GM06990 (cell line): ENCODE measurements around the gene ANP32E.

Experiments
- DNase-seq: peaks from one replicate; pipeline ENCODE4 v3.0.0-alpha.2; 2011; ENCODE audit not compliant: insufficient read length; ENCODE audit errors: extremely low read depth
- H3K27me3 ChIP-seq: replicated peaks from 2 replicates; pipeline ENCODE4 v1.6.0; 2011; ENCODE audit warnings: low read length; ENCODE audit not compliant: control insufficient read depth, insufficient read depth
- H3K36me3 ChIP-seq: 2 replicates; pipeline ENCODE4 v1.5.1; 2011; ENCODE audit warnings: low read length; ENCODE audit not compliant: control insufficient read depth, insufficient read depth
- H3K4me3 ChIP-seq: replicated peaks from 2 replicates; pipeline ENCODE4 v1.5.1; 2011; ENCODE audit warnings: low read depth, mild to moderate bottlenecking, control low read depth, low read length
- TF ChIP-seq, protein P1 (sequence below): IDR thresholded peaks from 2 replicates; pipeline ENCODE4 v1.5.1; 2011; ENCODE audit warnings: low read length, control low read depth, mild to moderate bottlenecking, inconsistent platforms; ENCODE audit not compliant: insufficient read depth, poor library complexity, severe bottlenecking

ANP32E gene

DNA sequence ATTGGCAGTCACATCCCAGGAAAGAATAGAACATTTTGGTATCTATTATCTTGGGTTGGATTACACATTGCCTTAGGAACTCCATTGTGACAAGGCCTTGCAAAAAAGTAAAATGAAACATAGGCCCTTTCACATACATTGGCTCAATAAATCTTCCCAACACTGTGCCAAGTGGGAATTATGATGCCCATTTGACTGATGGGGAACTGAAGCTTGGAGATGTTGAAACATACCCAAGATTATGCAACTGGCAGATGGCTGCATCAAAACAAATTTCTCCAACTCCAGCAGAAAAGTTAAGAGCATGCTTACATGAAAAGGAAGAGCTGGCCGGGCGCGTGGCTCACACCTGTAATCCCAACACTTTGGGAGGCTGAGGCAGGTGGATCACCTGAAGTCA, 59.3 kb downstream of the ANP32E start:
- H3K27me3 ChIP-seq, result no peaks in the 10 kb centered on the region
- H3K4me3 ChIP-seq, result no peak overlapping the region
- TF ChIP-seq, protein P1, sequence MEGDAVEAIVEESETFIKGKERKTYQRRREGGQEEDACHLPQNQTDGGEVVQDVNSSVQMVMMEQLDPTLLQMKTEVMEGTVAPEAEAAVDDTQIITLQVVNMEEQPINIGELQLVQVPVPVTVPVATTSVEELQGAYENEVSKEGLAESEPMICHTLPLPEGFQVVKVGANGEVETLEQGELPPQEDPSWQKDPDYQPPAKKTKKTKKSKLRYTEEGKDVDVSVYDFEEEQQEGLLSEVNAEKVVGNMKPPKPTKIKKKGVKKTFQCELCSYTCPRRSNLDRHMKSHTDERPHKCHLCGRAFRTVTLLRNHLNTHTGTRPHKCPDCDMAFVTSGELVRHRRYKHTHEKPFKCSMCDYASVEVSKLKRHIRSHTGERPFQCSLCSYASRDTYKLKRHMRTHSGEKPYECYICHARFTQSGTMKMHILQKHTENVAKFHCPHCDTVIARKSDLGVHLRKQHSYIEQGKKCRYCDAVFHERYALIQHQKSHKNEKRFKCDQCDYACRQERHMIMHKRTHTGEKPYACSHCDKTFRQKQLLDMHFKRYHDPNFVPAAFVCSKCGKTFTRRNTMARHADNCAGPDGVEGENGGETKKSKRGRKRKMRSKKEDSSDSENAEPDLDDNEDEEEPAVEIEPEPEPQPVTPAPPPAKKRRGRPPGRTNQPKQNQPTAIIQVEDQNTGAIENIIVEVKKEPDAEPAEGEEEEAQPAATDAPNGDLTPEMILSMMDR, result no peak
- no peaks in the 10 kb centered on the region for H3K36me3 ChIP-seq
- DNase-seq, result no peak

DNA sequence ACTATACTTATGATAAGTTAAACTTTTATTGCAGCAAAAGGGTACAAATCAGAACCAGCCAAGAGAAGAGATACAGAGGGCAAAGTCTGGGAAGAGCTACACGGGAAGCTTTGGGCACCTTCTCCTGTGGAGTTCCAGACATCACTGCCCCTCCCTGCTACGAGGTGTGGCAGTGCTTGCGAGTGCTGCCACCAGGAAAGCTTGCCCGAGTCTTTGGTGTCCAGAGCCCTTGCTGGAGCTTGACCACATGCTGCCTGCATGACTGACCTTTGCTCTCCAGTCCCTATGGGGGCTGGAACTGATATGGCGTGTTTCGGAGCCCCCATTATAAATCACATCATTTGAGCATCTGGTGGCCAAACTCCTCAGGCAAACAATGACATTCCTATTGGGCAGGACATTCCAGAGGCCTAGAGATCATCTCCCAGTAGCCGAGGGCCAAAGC, 62.7 kb downstream of the ANP32E start:
- Histone ChIP-seq H3K36me3 (no peaks in the 10 kb centered on the region), H3K27me3 (no peaks in the 10 kb centered on the region), H3K4me3 (no peak overlapping the region)
- TF ChIP-seq, protein P1, result no peak
- DNase-seq, result no peak

DNA sequence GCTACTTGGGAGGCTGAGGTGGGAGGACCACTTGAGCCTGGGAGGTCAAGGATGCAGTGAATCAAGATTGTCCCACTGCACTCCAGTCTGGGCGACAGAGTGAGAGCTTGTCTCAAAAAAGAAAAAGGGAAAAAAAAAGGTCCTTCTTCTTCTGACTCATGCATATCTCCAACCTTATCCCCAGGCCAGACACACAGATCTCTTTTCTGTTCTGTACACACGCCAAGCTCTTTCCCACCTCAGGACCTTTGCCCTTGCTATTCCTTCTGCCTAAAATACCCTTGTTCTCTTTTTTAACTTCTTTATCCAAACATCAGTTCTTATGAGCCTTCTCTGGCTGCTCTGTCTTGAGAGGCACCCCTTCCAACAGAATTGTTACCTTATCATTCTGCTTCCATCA, 64.1 kb downstream of the ANP32E start:
- H3K36me3 ChIP-seq, result no peaks in the 10 kb centered on the region
- TF ChIP-seq, protein P1, result no peak
- no peak overlapping the region for H3K4me3 ChIP-seq
- no peaks in the 10 kb centered on the region for H3K27me3 ChIP-seq
- DNase-seq, result no peak

DNA sequence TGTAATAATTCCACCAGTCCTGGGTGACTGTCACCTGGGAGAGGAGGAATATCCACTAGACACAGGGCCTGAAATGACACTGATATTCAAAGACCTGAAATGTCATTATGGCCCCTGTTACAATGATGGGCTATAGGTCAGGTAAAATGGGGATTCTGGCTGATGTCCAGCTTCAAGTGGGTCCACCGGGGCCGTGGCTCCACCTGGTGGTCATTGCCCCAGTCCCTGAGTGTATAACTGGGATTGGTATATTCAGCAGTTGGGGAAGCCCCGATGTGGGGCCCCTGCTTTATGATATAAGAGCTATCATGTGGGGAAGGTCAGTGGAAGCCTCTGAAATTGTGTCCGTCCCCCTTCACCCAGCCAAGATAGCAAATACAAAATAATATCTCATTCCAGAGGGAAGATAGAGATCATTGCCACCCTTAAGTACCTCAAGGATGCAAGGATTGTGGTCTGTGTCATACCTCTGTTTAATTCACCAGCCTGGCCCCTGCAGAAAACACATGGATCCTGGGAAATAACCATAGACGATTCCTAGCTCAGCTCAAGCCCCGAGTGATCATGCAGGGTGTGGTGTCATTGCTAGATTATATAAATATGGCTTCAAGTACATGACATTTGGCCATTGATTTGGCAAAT, 66.8 kb downstream of the ANP32E start:
- Histone ChIP-seq H3K27me3 (no peaks in the 10 kb centered on the region), H3K36me3 (no peaks in the 10 kb centered on the region), H3K4me3 (no peak overlapping the region)
- TF ChIP-seq, protein P1, result peak; percentile 85
- peak; percentile 66 for DNase-seq
